Activated CD8-positive, alpha-beta memory T cell treated with anti-CD3 and anti-CD28 coated beads for 4 hours (primary cell): Measurements from ENCODE around the gene LIME1.

Experiments
- DNase-seq, 2 donors: peaks; one replicate each; pipeline ENCODE4 v3.0.0-alpha.2; 2020; ENCODE audit warnings: low read depth in 2 of 2

LIME1 gene

GRCh38 chr20:63739130-63740069 is 2.9 kb downstream of the LIME1 start, which contains the start of gene SLC2A4RG:
Gene SLC2A4RG (plus strand): TSS chr20:63739776. CDS start chr20:63739913, 137 bp downstream.
- DNase-seq, result no peak

- DNase-seq, result no peak
These were observed 3.7 kb downstream of the LIME1 start for GRCh38 chr20:63740070-63740626.

- DNase-seq, result no peak
These were observed 4.3 kb downstream of the LIME1 start for GRCh38 chr20:63740627-63741353.

- no peak for DNase-seq
These were observed 4.9 kb downstream of the LIME1 start for GRCh38 chr20:63741354-63741675.

GRCh38 chr20:63741676-63742380 is 5.4 kb downstream of the LIME1 start:
- DNase-seq, result no peak

- no peak for DNase-seq
These were observed 6.0 kb downstream of the LIME1 start for GRCh38 chr20:63742381-63743024.

GRCh38 chr20:63743210-63743970 is 6.9 kb downstream of the LIME1 start:
- DNase-seq, result no peak

- DNase-seq, result no peak
These were observed 7.7 kb downstream of the LIME1 start for GRCh38 chr20:63744158-63744557.

GRCh38 chr20:63744574-63745423 is 8.3 kb downstream of the LIME1 start:
- no peak for DNase-seq

GRCh38 chr20:63745424-63745805 is 9.0 kb downstream of the LIME1 start:
- no peak for DNase-seq

- no peak for DNase-seq
These were observed 9.7 kb downstream of the LIME1 start for GRCh38 chr20:63745961-63746731.

GRCh38 chr20:63746751-63747315 is 10.4 kb downstream of the LIME1 start:
- DNase-seq, result no peak

GRCh38 chr20:63747622-63748069 is 11.2 kb downstream of the LIME1 start:
- DNase-seq, result no peak

GRCh38 chr20:63748070-63748933 is 11.8 kb downstream of the LIME1 start:
- DNase-seq, result no peak

GRCh38 chr20:63748934-63749270 is 12.4 kb downstream of the LIME1 start:
- DNase-seq, result no peak

GRCh38 chr20:63749597-63750508 is 13.4 kb downstream of the LIME1 start:
- no peak for DNase-seq
